ENCODE results near the gene NTN5. TPM values are rescaled to one million over a fixed set of nuclear protein-coding genes. Genes with fewer than 3 reads are reported as not detected.

Gene NTN5
- total and polyA plus RNA-seq, 9 of the 15 experiments (the other 6 are each of a cell fraction or from before 2014, with no cell fraction given) = not detected

GRCh38 chr19:48623556-48624066 is 49.2 kb downstream of the NTN5 start (continued):
- TF ChIP-seq ZNF318 (IDR thresholded peaks at IDR 0.05; ENCODE audit: borderline replicate concordance in 1 of 2, low read depth in 1 of 2) (peak in 1 of 2 experiments; percentile 41; a peak in 1 of 4 replicates), ILK (tag; IDR thresholded peaks at IDR 0.05; ENCODE audit: borderline replicate concordance, low read depth) (no peak), XRCC3 (IDR thresholded peaks at IDR 0.05) (no peak), NR2C2 (CRISPR knock-in tag; IDR thresholded peaks at IDR 0.05) (no peak), NR2C2 (tag; IDR thresholded peaks at IDR 0.05) (peak; percentile 91), HNRNPH1 (optimal IDR thresholded peaks at IDR 0.05; ENCODE audit: low read depth, low read length) (no peak), RNF2 (IDR thresholded peaks at IDR 0.05) (no peak), SNIP1 (IDR thresholded peaks at IDR 0.05; ENCODE audit: low read depth) (0 out of 2 replicates have a peak, but pooled peaks have one; percentile 40), HNRNPUL1 (IDR thresholded peaks at IDR 0.05; ENCODE audit: low read length) (no peak), NCOR1 (IDR thresholded peaks at IDR 0.05) (no peak), ERF (CRISPR knock-in tag; IDR thresholded peaks at IDR 0.05) (no peak), CSDE1 (IDR thresholded peaks at IDR 0.05) (no peak), TSC22D4 (tag; IDR thresholded peaks at IDR 0.05) (0 out of 2 replicates have a peak, but pooled peaks have one; percentile 12), SIX5 (IDR thresholded peaks at IDR 0.05; ENCODE audit: borderline replicate concordance in 1 of 2, insufficient read depth in 1 of 2, low read depth in 1 of 2, low read length in 2 of 2) (no peak), CTBP1 (IDR thresholded peaks at IDR 0.05; ENCODE audit: borderline replicate concordance) (peak; percentile 10; the same call in 1 of the 2 replicates), GABPA (tag; conservative IDR thresholded peaks at IDR 0.05; ENCODE audit: low read depth) (0 out of 2 replicates have a peak, but pooled peaks have one; percentile 19), SRSF7 (optimal IDR thresholded peaks at IDR 0.05; ENCODE audit: low read depth, low read length) (no peak), RBBP5 (IDR thresholded peaks at IDR 0.05; ENCODE audit: borderline replicate concordance, insufficient read depth, low read length, poor library complexity, severe bottlenecking) (no peak)
- TF ChIP-seq, protein P1, sequence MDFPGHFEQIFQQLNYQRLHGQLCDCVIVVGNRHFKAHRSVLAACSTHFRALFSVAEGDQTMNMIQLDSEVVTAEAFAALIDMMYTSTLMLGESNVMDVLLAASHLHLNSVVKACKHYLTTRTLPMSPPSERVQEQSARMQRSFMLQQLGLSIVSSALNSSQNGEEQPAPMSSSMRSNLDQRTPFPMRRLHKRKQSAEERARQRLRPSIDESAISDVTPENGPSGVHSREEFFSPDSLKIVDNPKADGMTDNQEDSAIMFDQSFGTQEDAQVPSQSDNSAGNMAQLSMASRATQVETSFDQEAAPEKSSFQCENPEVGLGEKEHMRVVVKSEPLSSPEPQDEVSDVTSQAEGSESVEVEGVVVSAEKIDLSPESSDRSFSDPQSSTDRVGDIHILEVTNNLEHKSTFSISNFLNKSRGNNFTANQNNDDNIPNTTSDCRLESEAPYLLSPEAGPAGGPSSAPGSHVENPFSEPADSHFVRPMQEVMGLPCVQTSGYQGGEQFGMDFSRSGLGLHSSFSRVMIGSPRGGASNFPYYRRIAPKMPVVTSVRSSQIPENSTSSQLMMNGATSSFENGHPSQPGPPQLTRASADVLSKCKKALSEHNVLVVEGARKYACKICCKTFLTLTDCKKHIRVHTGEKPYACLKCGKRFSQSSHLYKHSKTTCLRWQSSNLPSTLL (IDR thresholded peaks at IDR 0.05) = 0 out of 2 replicates have a peak, but pooled peaks have one; percentile 38
